Panc1 (cell line): Measurements from ENCODE around the gene ZNF202.

Source experiments
- CTCF ChIP-seq: fragments of 450-650 bp; IDR thresholded peaks from 2 replicates; pipeline ENCODE4 v1.5.1; 2017; ENCODE audit warnings: mild to moderate bottlenecking
- POLR2AphosphoS5 ChIP-seq: IDR thresholded peaks from 2 replicates; pipeline ENCODE4 v1.6.1; 2012; ENCODE audit warnings: mild to moderate bottlenecking, low read depth, low read length, moderate library complexity
- REST ChIP-seq, 2 experiments: IDR thresholded peaks; 2 replicates each; pipeline ENCODE4 v1.6.1; 2011 to 2012; ENCODE audit warnings: low read depth in 2 of 2, control low read depth in 1 of 2, low read length in 1 of 2, mild to moderate bottlenecking in 1 of 2, moderate library complexity in 1 of 2; ENCODE audit not compliant: insufficient read depth in 1 of 2
- SIN3A ChIP-seq: IDR thresholded peaks from 2 replicates; pipeline ENCODE4 v1.6.1; 2012; ENCODE audit warnings: low read depth, mild to moderate bottlenecking, low read length, moderate library complexity, borderline replicate concordance; ENCODE audit not compliant: insufficient read depth
- TCF7L2 ChIP-seq: IDR thresholded peaks from 2 replicates; pipeline ENCODE4 v1.6.1; 2011; ENCODE audit warnings: mild to moderate bottlenecking, low read depth, low read length, inconsistent platforms

GRCh38 chr11:123729602-123730001 lies 11.9 kb downstream of the ZNF202 start:
- TF ChIP-seq CTCF (no peak), TCF7L2 (no peak), POLR2AphosphoS5 (no peak), REST (IDR thresholded peaks at IDR 0.05; ENCODE audit: insufficient read depth in 1 of 2, low read depth in 2 of 2, low read length in 1 of 2) (no peak), SIN3A (no peak)
